NCI-H774 (cell line): ENCODE results near the gene CDK1.

Experiments
- DNase-seq: peaks from one replicate; lab custom pipeline; 2025; lab: John Stamatoyannopoulos, UW

CDK1 gene

DNA sequence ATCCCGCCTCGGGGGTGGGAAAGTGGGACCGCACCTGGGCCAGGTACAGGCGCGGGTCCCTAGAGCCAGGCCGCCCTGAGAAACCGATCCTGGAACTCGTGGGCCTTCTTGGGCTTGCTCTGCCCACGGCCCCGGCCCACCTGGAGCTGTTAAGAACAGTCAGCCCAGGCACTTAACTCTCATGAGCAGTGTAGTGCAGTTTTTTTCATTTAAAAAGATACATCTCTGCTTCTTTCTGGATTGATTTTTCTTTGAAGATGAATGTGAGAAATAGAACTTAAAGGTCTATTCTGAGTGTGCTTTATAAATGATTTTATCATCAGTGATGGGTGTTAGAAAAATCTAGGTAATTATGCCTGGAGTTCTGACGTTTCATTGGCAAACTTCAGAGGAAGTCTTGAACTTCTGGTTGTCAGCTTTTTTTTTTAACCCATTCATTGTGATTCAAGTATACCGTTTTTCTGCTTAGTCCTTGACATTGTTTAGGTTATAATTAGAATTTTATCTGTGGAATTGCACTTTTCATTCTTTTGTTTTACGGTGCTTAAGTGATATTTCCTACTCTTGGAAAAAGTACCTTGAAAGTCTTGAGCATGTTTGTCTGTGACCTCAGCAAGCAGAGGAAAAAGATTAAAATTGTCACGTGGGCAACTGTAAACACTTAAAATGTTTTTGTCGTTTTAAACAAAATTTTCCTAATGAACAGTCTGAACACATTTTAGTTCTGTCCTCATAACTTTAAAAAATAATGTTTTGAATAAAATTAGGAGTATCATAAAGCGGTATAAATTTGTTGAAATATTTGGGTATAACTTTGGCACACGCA is 906 bp downstream of the CDK1 start:
- no peak for DNase-seq

DNA sequence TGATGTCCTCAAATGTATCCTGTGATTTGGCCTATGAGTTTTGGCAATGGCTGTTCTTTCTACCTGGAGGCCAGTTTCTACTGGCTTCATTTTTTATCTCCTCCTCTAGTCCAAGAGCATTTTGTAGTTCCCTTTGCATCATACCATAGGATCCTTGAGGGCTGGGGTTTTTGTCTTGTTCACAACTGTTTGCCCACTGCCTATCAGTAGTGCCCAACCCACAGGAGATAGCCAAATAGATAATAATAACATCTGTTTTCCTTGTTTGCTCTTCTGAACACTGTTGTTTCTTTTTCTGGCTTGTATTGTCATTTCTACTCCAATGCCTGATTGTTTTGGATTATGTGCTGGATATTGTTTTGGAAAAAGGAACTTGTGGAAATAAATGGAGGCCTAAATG is 3.4 kb downstream of the CDK1 start:
- DNase-seq: no peak

DNA sequence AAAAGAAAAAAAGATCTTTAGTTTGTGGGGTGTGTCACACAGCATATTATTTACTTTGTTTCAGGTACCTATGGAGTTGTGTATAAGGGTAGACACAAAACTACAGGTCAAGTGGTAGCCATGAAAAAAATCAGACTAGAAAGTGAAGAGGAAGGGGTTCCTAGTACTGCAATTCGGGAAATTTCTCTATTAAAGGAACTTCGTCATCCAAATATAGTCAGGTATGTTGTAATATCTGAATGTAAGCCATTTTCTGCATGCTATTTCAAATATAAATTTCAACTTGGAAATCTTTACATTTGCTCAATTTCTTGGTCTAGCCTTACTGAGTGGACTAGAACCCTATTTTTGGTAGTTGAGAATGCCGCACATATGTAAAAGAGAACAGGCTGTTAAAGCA is 6.4 kb downstream of the CDK1 start:
- DNase-seq: no peak

DNA sequence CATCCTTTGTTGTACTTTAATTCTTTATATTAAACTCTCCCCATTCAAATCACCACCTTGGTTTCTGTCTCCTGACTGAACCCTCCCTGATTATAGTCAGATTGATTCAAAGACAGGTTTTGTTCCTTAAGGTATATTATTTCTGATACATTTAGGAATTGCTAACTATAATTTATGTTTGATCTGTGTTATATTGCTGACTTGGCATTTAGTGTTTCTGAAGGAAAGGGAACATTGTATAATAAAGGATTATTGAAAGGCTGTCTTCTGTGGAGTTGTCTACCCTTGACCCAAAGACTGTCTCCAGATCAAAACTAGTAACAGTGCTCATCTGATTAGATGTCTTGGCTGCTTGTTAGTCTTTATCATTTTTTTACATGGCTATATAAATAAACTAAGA is 10.3 kb downstream of the CDK1 start:
- no peak for DNase-seq

DNA sequence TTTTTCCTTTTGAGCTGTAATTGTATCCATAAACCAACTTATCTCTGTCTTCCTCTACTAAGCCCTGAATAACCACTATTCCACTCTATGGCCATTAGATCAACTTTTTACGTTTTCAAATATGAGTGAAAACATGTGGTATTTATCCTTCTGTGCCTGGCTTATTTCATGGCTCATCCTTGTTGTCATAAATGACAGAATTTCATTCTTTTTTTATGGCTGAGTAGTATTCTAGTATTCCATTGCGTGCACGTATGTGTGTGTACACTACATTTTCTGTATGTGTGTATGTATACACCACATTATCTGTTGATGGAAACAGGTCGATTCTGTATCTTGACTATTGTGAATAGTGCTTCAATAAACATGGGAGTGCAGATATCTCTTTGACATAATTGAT is 11.1 kb downstream of the CDK1 start:
- no peak for DNase-seq

DNA sequence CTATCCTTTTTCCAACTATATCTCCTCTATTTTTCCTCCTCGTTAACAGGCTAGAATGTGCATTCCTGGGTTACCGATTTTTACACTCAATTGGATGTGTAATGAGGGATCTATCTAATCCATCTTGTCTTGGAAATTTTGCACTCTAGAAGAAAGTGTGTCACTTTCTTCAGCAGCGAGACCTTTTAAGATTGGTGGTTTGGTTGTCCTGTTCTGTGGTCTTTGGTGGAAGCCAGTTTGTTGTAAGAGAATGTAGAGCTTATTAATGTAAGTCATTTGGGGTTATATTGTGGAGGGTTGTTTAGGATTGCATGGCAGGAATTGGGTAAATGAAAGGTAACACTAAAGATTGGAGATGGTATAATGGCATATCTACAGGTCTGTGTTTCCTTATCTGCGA is 16.7 kb downstream of the CDK1 start:
- DNase-seq: no peak

DNA sequence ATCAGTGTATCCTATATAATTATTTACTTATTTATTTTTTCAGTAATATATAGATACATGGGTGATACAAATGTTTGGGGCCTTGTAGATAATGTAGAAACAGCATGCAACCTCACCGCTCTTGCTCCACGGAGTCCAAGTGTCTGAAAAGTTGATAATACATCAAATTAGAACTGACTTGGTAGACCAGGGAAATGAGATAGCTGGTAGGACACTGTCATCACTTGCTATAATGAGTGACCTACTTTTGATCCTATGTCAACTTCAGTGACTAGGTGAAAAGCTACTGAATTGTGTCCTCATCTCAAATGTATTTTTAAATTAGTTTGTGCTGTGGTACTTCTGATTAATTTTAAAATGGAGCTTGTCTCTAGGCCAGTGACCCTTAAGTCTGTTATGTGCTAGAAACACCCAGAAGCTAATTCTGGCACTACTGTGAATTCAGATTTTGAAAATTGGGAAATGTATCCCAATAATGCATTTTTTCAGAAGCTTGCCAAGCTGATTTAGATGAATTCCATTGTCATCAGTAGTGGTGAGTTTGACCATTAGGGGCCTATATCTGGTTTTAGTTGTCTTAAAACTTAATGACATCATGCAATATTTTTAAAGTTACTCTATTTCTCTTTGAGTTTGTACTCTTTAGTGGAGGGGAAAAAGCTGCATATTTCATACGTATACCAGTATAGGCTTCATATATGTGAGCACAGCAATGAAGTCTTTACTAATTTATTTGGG is 17.4 kb downstream of the CDK1 start:
- no peak for DNase-seq

DNA sequence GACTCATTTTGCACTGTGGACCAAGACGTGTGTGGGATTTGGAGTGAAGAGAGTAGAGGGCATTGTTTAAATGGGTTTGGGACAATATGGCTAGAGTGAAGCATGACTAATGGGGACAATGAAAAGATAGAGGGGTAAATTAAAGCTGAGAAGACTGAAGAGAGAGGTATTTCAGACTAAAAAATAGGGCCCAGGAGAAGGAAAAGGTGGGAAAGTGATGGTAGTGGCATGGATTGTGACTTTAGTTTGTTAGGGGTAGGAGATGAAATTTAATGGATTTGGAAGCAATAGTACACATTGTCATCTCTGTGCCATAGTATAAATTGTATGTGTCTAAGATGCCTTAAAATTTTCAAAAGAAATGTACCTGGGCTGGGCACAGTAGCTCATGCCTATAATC is 18.2 kb downstream of the CDK1 start:
- DNase-seq: no peak

DNA sequence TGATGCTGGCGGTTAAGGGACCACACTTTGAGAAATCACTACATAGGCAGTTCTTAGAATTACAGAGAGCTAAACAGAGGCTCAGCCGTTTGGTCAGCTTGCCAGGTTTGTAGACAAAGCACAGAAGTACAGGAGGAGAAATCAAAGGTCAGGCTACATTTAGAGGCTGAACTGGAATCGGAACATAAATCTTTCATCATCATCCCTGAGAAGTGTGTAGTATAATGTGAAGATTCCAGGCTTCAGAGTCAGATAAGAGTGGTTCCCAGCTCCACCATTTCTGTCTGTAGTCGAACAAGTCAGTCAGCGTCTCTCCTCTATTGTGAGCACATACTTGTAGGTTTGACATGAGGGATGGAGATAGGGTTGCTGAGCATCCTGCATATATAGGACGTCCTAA is 18.9 kb downstream of the CDK1 start:
- no peak for DNase-seq

DNA sequence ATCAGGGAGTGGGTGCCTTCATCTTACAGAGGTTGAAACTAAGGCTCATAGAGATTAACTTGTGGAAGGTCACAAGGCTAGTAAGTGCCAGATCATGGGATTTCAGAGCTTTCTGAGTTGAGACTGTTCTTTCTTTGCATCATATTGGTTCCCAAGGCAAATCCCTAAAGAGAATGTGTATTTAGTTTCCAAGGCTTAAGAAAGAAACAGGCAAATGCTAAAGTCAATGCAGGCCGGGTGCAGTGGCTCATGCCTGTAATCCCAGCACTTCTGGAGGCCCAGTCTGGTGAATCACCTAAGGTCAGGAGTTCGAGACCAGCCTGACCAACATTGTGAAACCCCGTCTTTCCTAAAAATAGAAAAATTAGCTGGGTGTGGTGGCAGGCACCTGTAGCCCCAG is 19.8 kb downstream of the CDK1 start:
- DNase-seq: no peak

DNA sequence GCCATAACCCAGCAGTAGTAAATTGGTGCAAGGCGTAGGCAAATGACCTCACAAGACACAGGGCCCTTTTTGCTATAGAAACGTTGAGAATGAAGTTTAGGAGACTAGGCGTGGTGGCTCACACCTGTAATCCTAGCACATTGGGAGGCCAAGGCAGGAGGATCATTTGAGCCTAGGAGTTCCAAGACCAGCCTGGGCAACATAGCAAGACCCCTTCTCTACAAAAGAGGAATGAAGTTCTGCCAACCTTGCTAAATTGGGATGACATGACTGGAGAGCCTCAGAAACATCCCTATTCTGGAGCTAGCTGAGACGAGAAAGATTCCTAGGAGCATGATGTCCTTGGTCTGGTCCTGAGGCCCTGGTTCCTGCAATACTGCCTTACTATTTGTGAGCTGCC is 20.6 kb downstream of the CDK1 start:
- no peak for DNase-seq

DNA sequence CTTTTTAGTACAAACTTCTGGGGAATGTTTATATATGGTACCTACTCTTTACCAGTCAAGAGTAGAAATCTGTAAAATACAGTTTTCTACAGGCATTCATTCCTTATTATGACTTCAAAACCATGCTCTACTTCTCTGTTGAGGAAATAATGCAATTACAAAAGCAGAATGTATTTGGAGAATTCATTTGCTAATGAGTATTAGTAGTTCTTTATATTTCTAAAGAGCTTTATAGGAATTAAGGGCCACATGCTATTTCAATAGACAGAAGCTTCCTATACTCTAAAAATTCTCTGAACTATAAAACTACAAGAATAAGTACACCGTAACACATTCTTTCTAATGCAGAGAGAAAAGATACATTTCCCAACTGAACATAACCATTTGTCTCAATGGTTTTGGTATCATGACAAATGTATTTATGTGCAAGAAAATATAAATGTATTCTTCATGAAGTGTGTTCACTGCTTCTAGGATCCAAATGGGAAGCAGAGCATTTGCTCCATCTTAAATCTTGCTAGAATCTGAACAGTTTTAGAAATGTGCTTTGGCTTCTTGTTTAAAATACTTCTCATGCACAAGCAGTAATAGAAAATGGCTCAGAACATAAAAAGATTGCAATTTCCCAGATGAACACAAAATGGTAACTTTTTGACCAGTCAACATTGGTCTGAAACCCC is 21.8 kb downstream of the CDK1 start:
- DNase-seq: no peak

DNA sequence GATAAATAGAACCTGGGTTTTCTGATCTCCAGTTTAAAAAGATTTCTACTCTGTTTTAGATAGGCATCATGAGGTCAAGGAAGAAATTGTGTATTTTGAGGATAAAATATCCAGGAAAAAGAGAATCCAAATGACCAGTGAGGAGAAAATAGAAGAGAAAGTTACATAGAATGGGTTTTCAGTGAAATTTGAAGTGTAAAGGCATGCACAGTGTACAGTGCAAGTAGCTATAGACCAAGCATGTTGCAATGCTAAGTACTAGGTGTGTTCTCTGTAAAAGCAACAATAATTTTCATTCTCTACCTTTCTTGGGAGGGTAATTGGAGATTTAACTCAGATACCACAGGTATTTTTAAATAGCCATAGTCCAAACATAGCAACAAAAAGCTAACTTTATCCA is 22.6 kb downstream of the CDK1 start:
- DNase-seq: no peak

DNA sequence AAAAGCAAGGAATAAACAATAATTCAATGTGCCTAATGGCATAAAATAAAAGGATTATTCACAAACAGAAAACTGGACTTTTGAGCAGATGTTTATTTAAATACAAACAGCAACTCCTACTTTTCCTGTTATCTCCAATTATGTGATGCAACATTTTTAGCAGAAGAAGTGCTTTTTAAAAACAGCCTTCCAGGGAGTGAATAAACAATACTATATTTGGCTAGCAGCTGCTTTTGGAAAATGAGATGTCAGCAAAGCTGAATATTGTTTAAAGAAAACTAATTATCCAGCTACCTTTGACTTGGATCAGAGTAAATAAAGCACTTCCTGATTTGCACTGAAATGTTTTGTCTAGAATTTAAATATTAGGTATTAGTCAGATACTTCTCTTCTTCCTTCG is 23.2 kb downstream of the CDK1 start:
- DNase-seq: peak; percentile 45

DNA sequence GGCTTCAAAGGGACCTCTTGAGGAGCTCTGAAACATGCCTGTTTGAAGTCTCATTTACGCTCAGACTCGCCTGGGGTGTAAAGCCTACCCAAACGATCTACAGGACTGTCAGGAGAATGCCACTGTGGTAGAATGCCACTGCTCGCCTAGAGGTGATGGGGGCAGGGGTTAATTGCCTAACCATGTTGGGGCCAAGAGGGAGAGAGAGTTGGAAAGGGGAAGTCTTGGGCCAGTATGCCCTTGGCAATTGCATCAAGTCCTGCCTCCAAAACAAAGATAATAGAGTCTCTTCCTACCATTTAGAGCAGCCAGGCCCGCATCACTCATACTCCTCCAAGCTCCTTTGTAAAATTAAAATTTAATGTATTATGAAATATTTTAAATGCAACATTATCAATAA is 25.2 kb downstream of the CDK1 start:
- no peak for DNase-seq

DNA sequence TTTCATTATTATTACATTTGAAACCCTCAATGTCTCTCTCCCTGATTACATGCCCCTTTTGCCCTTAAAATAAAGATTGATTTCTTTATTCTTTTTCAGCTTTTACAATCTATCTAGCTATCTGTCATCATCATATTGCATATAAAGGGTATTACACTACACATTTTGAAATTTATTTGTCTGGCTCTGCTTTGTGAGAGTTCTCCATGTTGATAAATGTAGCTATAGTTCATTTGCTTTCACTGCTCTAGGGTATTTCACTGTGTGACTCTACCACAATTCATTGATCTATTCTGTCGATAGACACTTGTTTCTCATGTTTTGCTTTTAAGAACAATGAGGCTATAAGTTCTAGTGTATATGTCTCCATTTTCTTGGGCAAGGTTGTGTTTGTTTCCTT is 25.6 kb downstream of the CDK1 start:
- no peak for DNase-seq

DNA sequence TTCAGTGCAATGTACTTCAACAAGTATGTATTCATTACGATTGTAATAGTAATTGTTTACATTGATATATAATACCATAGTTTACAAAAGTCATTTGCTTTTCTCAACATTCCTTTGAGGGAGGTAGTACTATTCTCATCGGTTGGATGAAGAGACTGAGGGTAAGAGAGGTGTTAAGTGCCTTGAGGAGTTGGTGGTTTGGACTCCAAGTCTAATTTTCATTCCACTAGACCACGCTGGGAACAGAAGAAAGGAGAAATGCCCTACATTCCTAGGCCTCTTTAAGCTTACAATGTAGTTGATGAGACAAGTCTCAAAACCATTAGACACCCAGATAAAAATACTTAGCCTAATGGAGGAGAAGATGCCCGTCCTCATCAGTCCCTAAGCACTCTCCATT is 28.6 kb downstream of the CDK1 start:
- DNase-seq: no peak

DNA sequence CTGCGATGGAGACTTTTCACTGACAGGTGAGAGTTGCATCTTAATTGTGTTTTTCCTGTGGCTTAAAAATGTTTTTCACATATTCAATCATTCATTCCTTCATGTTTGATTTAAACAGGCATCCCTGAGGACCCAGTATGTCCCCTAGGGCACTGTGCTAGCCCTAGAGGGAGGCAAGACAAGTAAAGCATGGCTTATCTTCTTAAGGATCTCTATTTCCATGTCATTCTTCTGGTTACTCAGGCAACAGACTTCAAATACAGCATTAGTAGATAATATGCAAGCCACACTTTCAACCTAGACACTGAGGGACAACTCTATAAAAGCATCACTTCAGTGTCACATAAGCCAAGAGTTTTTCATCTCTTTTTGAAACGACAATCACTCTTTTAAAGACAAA is 29.2 kb downstream of the CDK1 start:
- DNase-seq: no peak

DNA sequence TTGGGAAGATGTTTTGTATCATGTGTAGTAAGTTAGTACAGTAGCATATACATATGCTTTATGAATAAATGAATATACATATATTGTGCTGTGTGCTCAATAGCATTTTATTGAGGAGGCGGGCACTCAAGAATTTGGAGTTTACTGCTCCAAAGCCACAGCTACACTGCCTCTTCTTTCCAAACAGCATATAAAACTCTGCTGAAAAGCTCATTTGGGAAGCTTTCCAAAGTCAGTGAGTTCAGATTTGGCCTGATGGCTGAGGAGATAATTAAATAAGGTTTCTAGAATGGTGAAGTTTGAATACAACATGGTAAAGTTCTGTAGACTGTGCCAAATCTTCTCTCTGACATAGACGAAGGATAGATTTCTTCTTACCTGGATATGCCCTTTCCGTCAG is 29.8 kb downstream of the CDK1 start:
- DNase-seq: no peak

DNA sequence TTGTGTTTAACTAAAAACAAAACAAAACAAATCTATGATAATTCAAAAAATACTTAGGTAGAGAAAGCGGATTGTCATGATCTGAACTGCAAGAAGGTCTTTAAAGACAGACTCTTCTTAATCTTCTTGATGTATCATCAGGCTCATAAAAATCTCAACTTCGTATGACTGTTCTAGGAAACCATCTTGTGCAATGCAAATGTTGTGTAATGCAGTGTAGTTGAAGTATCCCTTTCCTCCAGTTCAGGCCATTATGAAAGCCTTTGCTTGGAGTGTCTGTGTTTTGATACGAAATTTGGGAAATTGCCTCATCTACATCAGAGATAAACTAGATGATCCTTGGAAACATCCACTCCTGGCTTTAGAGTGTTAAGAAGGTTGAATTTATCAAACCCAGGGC is 30.9 kb downstream of the CDK1 start:
- no peak for DNase-seq

DNA sequence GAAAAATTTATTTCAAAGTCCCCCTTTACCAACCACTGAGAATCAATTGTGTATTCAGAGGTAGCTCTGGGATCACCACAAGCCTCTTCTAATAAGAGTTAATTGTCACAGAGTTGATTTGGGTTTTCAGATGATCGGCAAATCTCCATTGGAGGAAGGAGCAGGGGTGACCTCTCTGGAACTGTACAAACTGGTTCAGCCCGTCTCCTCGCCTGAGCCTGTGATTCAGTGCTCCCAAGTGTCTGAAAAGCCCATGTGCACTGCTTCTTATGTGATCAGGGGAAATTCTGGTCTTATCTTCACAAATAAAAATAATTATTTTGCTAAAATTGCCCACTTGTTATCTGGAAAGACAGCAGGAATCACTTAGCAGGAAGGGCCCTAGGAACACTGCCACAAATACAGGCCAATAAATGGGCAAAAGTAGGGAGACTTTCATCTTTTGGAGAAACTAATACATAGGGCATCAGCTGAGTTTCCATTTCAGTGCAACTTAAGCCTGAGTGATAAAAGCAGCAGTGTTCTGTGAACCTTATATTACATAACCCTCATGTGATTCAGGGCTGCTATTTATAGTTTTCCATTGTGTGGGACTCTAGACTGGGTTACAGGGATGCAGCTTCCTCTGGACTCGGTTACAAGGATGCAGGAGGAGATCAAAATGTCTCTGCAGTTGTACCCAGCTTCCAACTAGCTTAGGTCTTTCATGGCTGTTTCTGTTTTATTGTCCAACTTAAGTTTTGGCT is 32.3 kb downstream of the CDK1 start:
- no peak for DNase-seq

DNA sequence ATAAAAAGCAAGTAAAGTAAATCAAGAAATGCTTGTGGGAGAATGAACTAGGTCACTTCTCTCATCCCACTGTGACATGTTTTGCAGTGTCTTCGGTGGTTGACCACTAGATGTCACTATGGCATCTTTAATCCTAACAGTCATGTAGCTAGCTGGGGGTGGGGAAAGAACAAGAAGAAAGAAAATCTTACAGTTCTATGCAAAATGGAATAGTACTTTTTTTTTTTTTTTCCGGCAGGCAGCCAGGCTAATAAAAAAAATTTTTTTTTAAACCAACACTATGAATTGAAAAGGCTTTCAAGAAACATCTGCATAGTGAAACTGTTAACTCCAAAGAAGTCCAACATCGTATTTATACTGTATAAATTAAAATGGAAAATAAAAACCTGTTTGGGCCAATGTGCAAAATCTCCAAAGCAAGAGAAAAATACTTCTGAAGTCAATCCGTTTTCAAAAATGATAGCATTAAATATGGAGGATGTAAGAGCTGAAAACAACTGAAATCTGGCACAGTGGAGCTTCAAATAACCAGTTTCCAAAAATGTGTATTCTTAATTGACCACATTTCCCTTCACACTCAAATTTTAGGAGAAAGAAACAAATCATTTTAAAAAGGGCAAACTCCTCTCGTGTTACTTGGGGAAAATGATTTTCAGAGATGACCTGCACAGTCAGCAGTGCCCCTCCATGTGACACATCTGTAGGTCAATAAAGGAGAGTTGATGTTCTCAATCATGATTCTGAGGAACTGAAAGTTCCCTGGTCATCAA is 38.5 kb downstream of the CDK1 start:
- DNase-seq: peak; percentile 71
